Fibroblast of the aortic adventitia (primary cell): ENCODE results near the gene ALDH3A2. TPM values are rescaled to one million over a fixed set of nuclear protein-coding genes. Genes with fewer than 3 reads are reported as not detected.

ENCODE experiments used
- DNase-seq: peaks from one replicate; pipeline ENCODE4 v3.0.0-alpha.2; 2010; ENCODE audit warnings: low read depth
- H3K4me3 ChIP-seq: 2 replicates; pipeline ENCODE4 v1.5.1; 2011; ENCODE audit warnings: low read depth, mild to moderate bottlenecking, control low read depth, low read length, moderate library complexity
- CTCF ChIP-seq: IDR thresholded peaks from 2 replicates; pipeline ENCODE4 v1.5.1; 2011; ENCODE audit warnings: mild to moderate bottlenecking, low read length, control low read depth, inconsistent platforms; ENCODE audit not compliant: insufficient read depth
- total RNA-seq: library from RNA; depleted of rRNA; stranded (reverse); fragments of >200 nt; gene quantifications from 2 replicates; pipeline ENCODE4 v1.2.3, GENCODE V29; 2012; ENCODE audit warnings: low replicate concordance

The ALDH3A2 gene
- total RNA-seq, 1 donor: 59.7 TPM

GRCh38 chr17:19621697-19622096 is 26.9 kb upstream of the ALDH3A2 start:
- DNase-seq: no peak
- no peak for TF ChIP-seq CTCF
- H3K4me3 ChIP-seq: no peak overlapping the region

- H3K4me3 ChIP-seq: no peak overlapping the region
- no peak for DNase-seq
- no peak for TF ChIP-seq CTCF
Measured at GRCh38 chr17:19626079-19626478, 22.5 kb upstream of the ALDH3A2 start.

GRCh38 chr17:19629449-19629848 is 19.1 kb upstream of the ALDH3A2 start:
- DNase-seq: no peak
- no peak for TF ChIP-seq CTCF
- no peak overlapping the region for H3K4me3 ChIP-seq

GRCh38 chr17:19630035-19630434 is 18.5 kb upstream of the ALDH3A2 start:
- DNase-seq: no peak
- H3K4me3 ChIP-seq: no peak overlapping the region
- TF ChIP-seq CTCF: no peak

GRCh38 chr17:19630661-19631060 is 17.9 kb upstream of the ALDH3A2 start:
- no peak for DNase-seq
- H3K4me3 ChIP-seq: no peak overlapping the region
- no peak for TF ChIP-seq CTCF

- TF ChIP-seq CTCF: no peak
- no peak for DNase-seq
- H3K4me3 ChIP-seq: no peak overlapping the region
Measured at GRCh38 chr17:19631905-19632304, 16.6 kb upstream of the ALDH3A2 start.

- no peak for TF ChIP-seq CTCF
- H3K4me3 ChIP-seq: no peak overlapping the region
- DNase-seq: no peak
Measured at GRCh38 chr17:19641687-19642372, 6.7 kb upstream of the ALDH3A2 start.
